Activated T-helper 1 cell treated with anti-CD3 and anti-CD28 coated beads, Interleukin-12 subunit alpha, Interleukin-12 subunit beta, Interleukin-2, Interleukin-4 antibody, amounts not matched to agents 30 ng/mL and 10 ng/mL and 1 ng/mL, durations not matched to agents 14 hours and 24 hours and 36 hours (primary cell): ENCODE data around the gene LSM3. TPM values are rescaled to one million over a fixed set of nuclear protein-coding genes. Genes with fewer than 3 reads are reported as not detected.

Source experiments
- DNase-seq: peaks from one replicate; pipeline ENCODE4 v3.0.0; 2021; ENCODE audit warnings: low spot score
- H3K27ac Mint-ChIP-seq: one replicate; pipeline ENCODE4 v1.8.0; 2021; ENCODE audit warnings: mild to moderate bottlenecking, mixed read lengths
- H3K27me3 Mint-ChIP-seq: one replicate; pipeline ENCODE4 v1.8.0; 2022; ENCODE audit warnings: mild to moderate bottlenecking, moderate library complexity, mixed read lengths; ENCODE audit not compliant: insufficient read depth
- H3K36me3 Mint-ChIP-seq: one replicate; pipeline ENCODE4 v1.8.0; 2021; ENCODE audit warnings: low read depth, mixed read lengths
- H3K4me1 Mint-ChIP-seq: one replicate; pipeline ENCODE4 v1.8.0; 2021; ENCODE audit warnings: low read depth, mixed read lengths
- H3K4me3 Mint-ChIP-seq: one replicate; pipeline ENCODE4 v1.8.0; 2021; ENCODE audit warnings: mild to moderate bottlenecking, moderate library complexity, mixed read lengths
- H3K9me3 Mint-ChIP-seq: one replicate; pipeline ENCODE4 v1.8.0; 2021; ENCODE audit warnings: mixed read lengths
- intact Hi-C: fragments of 100-400 bp; cut with micrococcal nuclease; formaldehyde crosslinking; loops from one replicate; pipeline ENCODE4 v1.15.1; 2024
- total RNA-seq: library from RNA; stranded (reverse); gene quantifications from 2 replicates; pipeline ENCODE4 v1.2.3, GENCODE V29; 2022

LSM3 gene
- total RNA-seq, 1 donor from 2014 or later = 15.6 TPM

DNA sequence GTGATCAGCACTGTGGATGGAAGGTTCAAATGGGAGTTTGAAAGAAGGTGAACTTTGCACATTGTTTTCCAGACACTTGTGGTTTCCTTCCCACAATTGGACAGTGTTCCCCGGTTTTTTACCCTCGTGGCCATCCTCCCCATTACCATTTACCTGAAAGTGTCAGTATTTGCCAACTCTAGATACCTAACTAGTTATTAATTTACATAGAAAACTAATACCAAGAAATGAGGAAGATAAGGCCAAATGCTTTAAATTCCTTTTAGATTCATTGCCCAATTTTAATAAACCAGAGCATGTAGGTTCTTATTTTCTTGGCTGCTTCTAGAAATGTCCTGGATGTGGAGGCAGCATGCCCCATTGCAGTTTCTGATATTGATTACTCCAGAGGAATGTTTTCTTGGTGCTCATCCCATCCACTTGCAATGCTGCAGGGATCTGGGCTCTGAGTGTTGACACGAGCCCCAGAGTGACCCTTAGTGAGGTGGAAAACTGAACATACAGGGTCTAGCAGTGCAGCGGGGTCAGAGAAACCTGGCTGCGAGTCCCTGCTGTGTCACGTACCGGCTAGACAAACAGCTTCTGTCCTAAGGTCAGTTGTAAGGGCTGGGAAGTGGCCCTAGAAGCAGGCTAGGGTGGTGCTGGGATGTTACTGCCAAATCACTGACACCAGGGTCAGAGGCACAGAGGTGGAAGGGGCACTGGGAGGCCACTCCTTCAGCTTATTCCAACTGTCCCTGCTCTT lies 23.5 kb downstream of the LSM3 start:
- Mint-ChIP-seq H3K27ac (no peak overlapping the region), H3K9me3 (no peaks in the 10 kb centered on the region), H3K27me3 (no peaks in the 10 kb centered on the region), H3K36me3 (peaks cover 14% of the 10 kb centered on the region), H3K4me3 (no peak overlapping the region), H3K4me1 (peaks cover 4% of the 10 kb centered on the region)
- DNase-seq = no peak
- intact Hi-C loops = no loop called here

DNA sequence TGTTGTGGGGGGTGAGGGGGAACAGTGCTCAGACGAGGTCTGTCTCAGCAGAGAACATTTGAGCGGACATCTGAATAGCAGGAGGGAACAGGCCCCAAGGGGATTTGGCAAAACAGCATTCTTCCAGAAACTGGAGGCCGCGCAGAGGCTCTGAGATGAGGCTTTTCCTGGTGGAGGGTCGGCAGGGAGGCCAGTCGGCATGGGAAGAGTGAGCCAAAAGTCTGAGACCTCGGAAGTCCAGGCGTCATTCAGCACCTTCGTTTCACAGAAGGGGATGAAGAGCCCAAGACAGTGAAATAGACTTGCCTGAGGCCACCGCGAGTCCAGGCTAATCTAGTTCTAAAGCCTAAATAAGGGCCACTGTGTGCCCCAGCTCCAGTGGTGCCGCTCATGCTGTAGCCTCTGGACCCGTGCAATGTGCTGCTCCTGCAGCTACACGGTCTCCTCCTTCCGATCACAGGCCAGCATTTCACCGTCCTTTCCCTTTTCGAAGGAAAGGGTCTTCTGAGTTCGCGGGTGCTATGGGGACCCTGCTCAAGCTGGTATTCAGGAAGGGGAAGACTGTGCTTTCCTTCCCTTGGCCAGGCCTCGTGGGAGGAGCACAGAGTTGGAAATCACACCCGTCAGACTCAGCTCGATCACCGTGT lies 24.4 kb downstream of the LSM3 start:
- H3K4me1 Mint-ChIP-seq = peaks cover 4% of the 10 kb centered on the region
- no peak overlapping the region for H3K4me3 Mint-ChIP-seq
- H3K9me3 Mint-ChIP-seq = no peaks in the 10 kb centered on the region
- H3K36me3 Mint-ChIP-seq = peaks cover 12% of the 10 kb centered on the region
- intact Hi-C loops = loop anchor here (1.0 kb wide), 2 partner anchors 265 to 718 kb away; no protein-coding TSS in a partner anchor
- no peak overlapping the region for H3K27ac Mint-ChIP-seq
- no peaks in the 10 kb centered on the region for H3K27me3 Mint-ChIP-seq
- no peak for DNase-seq

DNA sequence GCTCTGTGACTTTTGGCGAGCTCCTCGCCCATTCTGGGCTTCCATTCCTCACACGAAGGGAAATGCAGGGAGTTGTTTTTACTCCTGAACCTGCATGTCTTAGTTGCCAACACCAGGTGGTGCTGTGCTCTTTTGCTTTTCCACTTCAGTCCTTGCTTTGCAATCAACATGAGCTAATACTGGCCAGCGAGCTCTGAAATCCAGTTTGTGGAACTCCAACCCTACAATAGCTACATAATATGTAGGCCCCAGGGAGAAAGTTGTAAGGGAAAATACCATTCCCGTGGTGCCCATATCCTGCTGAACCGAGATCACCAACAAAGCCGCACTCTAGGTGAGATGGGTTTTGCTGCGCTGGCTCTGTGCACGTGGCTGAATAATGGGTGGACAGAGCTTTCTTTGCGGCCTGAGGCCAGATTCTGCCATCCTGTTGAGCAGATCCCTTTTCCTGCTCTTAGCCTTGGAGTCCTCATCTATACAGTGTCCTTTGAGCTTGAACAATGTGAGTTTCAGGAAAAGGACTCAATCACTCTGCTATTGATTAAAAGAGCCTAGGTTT lies 25.0 kb downstream of the LSM3 start:
- H3K9me3 Mint-ChIP-seq = no peaks in the 10 kb centered on the region
- intact Hi-C loops = loop anchor here (1.0 kb wide), 2 partner anchors 265 to 718 kb away; no protein-coding TSS in a partner anchor
- peaks cover 8% of the 10 kb centered on the region for H3K36me3 Mint-ChIP-seq
- no peak overlapping the region for H3K4me3 Mint-ChIP-seq
- peaks cover 4% of the 10 kb centered on the region for H3K4me1 Mint-ChIP-seq
- H3K27me3 Mint-ChIP-seq = no peaks in the 10 kb centered on the region
- H3K27ac Mint-ChIP-seq = no peak overlapping the region
- DNase-seq = peak; percentile 11

DNA sequence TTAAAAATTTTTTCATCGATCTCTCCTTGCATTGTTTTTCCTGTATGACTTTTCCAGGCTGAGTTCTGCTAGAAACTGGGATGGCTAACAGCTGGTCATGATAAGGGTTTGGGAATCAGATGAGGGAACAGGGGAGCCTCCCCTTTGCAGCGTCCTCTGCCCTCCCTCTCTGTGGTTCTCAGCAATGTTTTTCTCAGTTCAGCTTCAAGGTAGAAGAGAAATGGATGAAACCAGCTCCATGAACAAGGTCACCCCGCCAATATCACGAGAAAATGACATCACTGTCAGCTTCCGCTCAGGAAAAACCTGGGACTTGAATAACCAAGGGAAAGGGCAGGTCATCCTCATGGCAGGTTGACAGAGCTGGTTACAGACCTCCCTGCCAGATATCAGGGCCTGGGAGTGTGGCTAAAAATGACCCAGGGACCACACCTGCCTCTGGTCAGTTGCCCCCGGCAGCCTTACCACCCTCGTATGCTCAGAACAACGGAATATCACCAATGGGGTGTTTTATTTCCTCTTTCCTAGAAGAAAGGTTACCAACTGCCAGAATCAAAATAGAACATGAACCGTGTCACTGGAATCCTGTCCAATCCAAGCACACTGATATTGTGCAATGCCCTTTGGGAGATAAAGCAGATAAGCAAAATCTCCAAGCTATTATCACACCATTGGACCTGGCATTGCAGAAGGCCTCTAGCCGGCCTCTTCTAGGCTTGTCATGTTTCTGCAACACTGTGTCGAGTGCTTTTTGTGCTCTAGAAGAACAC lies 26.1 kb downstream of the LSM3 start:
- intact Hi-C loops = no loop called here

DNA sequence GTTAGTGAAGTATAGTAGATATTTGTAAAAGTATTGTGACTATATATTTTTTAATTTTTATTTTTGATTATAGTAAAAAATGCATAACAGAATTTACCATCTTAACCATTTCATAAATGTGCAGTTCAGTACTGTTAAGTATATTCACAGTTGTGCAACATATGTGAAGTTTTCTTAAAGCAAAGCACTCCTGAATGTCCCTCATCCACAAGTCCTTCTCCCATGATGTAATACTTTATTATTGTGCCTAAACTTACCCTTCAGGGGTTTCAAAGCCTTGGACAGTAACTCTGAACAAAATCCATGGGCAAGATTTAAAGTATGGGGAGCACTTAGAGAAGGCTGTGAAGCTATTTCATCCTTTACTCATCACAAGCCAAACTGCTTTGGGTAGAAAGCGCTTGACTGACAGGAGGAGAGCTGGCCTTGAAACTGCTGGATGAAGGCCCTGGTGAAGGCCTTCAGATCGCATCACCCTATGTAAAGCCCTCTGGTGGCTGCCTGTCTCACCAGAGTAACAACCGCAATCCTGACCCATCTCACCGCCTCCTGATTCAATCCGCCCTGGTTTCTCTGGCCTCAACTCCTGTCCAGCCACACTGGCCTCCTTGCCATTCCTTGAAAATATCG lies 28.0 kb downstream of the LSM3 start:
- no peaks in the 10 kb centered on the region for H3K9me3 Mint-ChIP-seq

More for the DNA sequence above, 26.1 kb downstream of the LSM3 start:
- H3K27me3 Mint-ChIP-seq = no peaks in the 10 kb centered on the region
- H3K9me3 Mint-ChIP-seq = no peaks in the 10 kb centered on the region
- H3K36me3 Mint-ChIP-seq = peaks cover 3% of the 10 kb centered on the region
- H3K4me1 Mint-ChIP-seq = peaks cover 4% of the 10 kb centered on the region
- DNase-seq = no peak
- no peak overlapping the region for H3K4me3 Mint-ChIP-seq
- no peak overlapping the region for H3K27ac Mint-ChIP-seq

DNA sequence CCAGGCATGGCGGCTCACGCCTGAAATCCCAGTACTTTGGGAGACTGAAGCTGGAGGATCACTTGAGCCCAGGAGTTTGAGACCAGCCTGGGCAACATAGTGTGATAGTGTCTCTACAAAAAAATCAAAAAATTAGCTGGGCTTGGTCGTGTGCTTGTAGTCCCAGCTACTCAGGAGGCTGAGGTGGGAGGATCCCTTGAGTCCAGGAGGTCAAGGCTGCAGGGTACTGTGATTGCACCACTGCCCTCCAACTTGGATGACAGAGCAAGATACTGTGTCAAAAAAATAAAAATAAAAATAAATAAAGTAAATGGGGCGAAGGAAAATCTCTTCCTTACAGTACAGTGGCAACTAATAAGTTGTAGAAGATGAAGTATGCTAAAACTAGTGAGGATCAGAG lies 29.6 kb downstream of the LSM3 start:
- H3K36me3 Mint-ChIP-seq = no peaks in the 10 kb centered on the region
- H3K9me3 Mint-ChIP-seq = no peaks in the 10 kb centered on the region
- H3K27ac Mint-ChIP-seq = no peak overlapping the region
- intact Hi-C loops = no loop called here
- no peak overlapping the region for H3K4me3 Mint-ChIP-seq
- no peaks in the 10 kb centered on the region for H3K27me3 Mint-ChIP-seq
- H3K4me1 Mint-ChIP-seq = peaks cover 3% of the 10 kb centered on the region
- no peak for DNase-seq

More for the DNA sequence above, 28.0 kb downstream of the LSM3 start:
- H3K4me1 Mint-ChIP-seq = peaks cover 4% of the 10 kb centered on the region
- intact Hi-C loops = no loop called here
- no peak overlapping the region for H3K27ac Mint-ChIP-seq
- no peak overlapping the region for H3K4me3 Mint-ChIP-seq
- no peaks in the 10 kb centered on the region for H3K27me3 Mint-ChIP-seq
- no peaks in the 10 kb centered on the region for H3K36me3 Mint-ChIP-seq
- no peak for DNase-seq

DNA sequence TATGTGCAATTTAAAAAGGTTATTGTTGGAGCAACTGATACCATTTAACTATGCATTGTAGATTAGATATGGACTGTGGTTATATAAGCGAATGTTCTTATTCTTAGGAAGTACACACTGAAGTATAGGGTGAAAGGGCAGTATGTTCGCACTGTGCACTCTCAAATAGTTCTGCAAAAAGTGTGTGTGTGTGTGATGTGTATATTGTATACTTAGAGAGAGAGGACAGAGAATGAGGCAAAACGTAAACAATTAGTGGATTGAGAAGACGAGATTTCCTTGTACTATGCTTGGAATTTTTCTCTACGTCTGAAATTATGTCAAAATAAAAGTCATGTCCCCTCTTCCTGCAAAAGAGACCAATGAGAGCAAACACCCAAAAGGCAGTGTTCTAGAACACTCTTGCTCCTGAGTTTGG lies 30.4 kb downstream of the LSM3 start:
- intact Hi-C loops = no loop called here
- DNase-seq = no peak
- H3K27ac Mint-ChIP-seq = no peak overlapping the region
- no peaks in the 10 kb centered on the region for H3K36me3 Mint-ChIP-seq
- no peaks in the 10 kb centered on the region for H3K4me1 Mint-ChIP-seq
- H3K9me3 Mint-ChIP-seq = no peaks in the 10 kb centered on the region
- no peaks in the 10 kb centered on the region for H3K27me3 Mint-ChIP-seq
- H3K4me3 Mint-ChIP-seq = no peak overlapping the region

DNA sequence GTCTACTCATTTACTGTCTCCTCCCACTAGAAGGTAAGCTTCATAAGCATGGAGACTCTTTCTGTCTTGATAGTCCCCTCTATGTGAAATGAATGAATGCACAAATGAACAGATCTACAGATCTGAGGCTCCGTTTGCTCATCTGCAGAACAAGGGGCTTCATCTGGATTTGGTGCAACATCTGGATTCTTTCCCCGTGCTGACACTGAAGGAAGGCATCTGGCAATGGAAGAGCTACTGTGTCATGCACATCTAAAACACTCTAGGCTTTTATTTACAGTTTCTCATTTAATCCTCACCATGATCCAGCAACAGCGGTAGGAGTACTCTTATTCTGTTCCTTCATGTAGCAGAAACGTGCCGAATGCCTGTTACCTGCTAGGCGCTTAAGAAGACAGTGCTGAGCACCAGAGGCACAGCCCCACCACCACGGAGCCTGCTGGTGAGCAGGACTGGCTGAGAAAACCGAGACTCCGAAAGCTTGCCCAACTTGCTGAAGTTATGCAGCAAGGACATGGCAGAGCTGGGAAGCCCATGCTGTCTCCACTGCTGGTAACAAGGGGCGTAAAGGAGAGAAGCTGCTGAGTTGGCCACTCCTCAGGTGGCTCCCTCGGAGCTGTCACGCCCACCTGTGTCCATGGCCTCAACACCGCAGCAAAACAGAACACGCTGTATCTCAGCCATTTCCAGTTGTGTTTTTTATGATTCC lies 31.1 kb downstream of the LSM3 start:
- Mint-ChIP-seq H3K4me3 (no peak overlapping the region), H3K27ac (no peak overlapping the region), H3K36me3 (no peaks in the 10 kb centered on the region), H3K9me3 (no peaks in the 10 kb centered on the region), H3K27me3 (no peaks in the 10 kb centered on the region), H3K4me1 (no peaks in the 10 kb centered on the region)
- intact Hi-C loops = no loop called here
- DNase-seq = no peak

DNA sequence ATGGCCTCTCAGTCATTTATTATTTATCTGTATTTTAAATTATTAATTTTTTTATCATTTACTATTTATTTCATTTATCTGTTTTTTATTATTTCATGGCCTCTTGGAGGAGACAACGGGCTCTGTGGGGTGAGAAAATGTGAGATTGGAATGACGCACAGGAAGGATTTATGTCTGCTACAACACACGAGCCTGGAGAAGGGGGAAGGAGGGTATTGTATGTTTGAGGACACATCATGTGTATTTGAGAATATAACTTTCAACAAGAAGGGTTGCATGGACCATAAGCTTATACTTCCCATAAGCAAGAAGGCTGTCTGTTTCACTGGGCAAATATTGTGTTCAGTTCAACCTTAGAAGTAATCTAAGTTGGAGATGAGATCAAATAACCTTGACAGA lies 31.7 kb downstream of the LSM3 start:
- no peaks in the 10 kb centered on the region for H3K9me3 Mint-ChIP-seq
- H3K27me3 Mint-ChIP-seq = peaks cover under 1% of the 10 kb centered on the region
- intact Hi-C loops = no loop called here
- no peaks in the 10 kb centered on the region for H3K36me3 Mint-ChIP-seq
- DNase-seq = no peak
- no peaks in the 10 kb centered on the region for H3K4me1 Mint-ChIP-seq
- H3K27ac Mint-ChIP-seq = no peak overlapping the region
- no peak overlapping the region for H3K4me3 Mint-ChIP-seq

DNA sequence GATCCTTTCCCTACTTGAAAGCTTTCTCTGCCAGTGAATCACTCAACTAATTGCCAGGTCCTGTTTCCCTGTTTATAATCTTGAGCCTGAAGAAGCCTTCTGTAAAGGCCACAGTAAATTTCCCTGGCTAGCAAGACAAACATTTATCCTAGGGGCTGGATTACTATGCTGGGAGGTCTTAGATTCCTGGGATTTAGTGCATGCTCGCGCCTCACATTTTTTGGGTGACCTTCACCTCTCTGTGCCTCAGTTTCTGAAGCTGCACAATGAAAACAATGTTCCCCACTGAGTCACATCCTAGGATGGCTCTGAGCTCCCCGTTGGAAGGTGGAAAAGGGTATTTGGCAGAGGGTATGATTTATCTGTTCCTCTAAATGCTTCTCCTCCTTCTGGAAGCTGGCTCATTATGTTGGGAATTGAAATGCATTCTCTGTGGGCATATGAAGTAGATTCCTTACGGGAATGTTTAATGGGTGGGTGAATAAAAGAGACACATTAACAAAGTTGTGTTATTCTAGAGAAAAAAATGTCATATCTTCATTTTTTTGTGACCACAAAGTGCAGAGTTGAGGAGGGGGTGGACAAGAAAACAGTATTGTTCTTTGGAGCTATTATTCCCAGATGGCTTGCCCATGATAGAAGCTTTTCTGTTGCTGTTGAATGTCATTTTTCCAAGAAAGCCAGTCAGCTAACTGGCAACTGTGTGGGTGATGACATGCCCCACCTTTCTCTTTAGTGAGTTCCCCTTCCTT lies 32.4 kb downstream of the LSM3 start:
- Mint-ChIP-seq H3K4me1 (no peaks in the 10 kb centered on the region), H3K27me3 (peaks cover 3% of the 10 kb centered on the region), H3K27ac (no peak overlapping the region), H3K9me3 (no peaks in the 10 kb centered on the region), H3K4me3 (no peak overlapping the region), H3K36me3 (no peaks in the 10 kb centered on the region)
- no peak for DNase-seq
- intact Hi-C loops = no loop called here

DNA sequence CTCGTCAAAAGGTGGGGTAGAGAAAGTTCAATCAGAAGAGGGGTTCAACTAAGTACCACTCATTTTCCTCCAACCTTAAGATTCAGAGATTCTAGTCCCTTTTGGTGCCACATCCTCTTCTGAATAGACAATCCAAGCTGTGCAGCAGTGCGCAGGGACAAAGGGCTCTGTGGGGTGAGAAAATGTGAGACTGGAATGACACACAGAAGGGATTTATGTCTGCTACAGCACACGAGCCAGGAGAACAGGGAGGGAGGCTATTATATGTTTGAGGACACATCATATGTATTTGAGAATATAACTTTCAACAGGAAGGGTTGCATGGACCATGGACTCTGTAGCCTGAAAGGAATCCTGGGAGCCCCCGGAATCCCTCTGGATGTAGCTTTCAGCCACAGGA lies 33.0 kb downstream of the LSM3 start:
- Mint-ChIP-seq H3K27me3 (peaks cover 3% of the 10 kb centered on the region), H3K9me3 (no peaks in the 10 kb centered on the region), H3K4me1 (no peaks in the 10 kb centered on the region), H3K4me3 (no peak overlapping the region), H3K27ac (no peak overlapping the region), H3K36me3 (no peaks in the 10 kb centered on the region)
- no peak for DNase-seq
- intact Hi-C loops = no loop called here
